ENCODE results near the gene KCNH8.

DNA sequence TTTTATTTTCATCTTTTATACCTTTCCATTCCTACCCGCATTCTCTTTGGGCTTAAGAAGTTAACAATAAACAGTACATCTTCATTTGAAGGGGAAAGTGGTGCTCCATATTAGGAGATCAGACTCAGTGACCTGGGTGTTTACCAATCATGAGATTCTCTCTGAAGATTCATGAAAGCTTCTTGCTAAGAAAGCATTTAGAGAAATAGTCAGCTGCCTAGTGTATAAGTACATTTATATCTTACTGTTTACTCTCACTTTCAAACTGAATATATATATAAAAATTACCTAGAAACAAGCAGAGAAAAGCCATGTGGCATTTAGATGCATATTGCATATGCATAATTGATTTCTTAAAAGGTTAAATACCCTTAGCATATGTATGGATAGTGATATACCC is 100.5 kb downstream of the KCNH8 start:
- TF ChIP-seq, protein P1, sequence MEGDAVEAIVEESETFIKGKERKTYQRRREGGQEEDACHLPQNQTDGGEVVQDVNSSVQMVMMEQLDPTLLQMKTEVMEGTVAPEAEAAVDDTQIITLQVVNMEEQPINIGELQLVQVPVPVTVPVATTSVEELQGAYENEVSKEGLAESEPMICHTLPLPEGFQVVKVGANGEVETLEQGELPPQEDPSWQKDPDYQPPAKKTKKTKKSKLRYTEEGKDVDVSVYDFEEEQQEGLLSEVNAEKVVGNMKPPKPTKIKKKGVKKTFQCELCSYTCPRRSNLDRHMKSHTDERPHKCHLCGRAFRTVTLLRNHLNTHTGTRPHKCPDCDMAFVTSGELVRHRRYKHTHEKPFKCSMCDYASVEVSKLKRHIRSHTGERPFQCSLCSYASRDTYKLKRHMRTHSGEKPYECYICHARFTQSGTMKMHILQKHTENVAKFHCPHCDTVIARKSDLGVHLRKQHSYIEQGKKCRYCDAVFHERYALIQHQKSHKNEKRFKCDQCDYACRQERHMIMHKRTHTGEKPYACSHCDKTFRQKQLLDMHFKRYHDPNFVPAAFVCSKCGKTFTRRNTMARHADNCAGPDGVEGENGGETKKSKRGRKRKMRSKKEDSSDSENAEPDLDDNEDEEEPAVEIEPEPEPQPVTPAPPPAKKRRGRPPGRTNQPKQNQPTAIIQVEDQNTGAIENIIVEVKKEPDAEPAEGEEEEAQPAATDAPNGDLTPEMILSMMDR (conservative IDR thresholded peaks at IDR 0.05 in 1 of 2, IDR thresholded peaks at IDR 0.05 in 1 of 2; ENCODE audit: low read depth in 1 of 2, low read length in 2 of 2), result no peak
- TF ChIP-seq EZH2 (IDR thresholded peaks at IDR 0.05; ENCODE audit: low read length, missing control alignments), result no peak

Data from fibroblast of lung (primary cell).